Esophagus squamous epithelium (tissue), 5 donors: Measurements from ENCODE around the gene RFX2. TPM values are rescaled to one million over a fixed set of nuclear protein-coding genes. Genes with fewer than 3 reads are reported as not detected.

Experiments
- DNase-seq: peaks from one replicate; lab custom pipeline; 2025; lab: John Stamatoyannopoulos, UW
- H3K27ac ChIP-seq, 4 donors: fragments of 200-600 bp; sonication (generic); one replicate each; pipeline ENCODE4 v1.5.1; 2016 to 2019; ENCODE audit warnings: mild to moderate bottlenecking in 1 of 4
- H3K27me3 ChIP-seq, 4 donors: fragments of 200-600 bp; sonication (generic); 1 replicate in 3 of 4; 2 replicates in 1 of 4; pipeline versions ENCODE4 v1.5.1 to v1.6.0; 2017 to 2021; ENCODE audit warnings: antibody characterized with exemption in 1 of 4
- H3K36me3 ChIP-seq, 3 donors: fragments of 200-600 bp; sonication (generic); one replicate each; pipeline ENCODE4 v1.5.1; 2016 to 2019
- H3K4me1 ChIP-seq, 3 donors: fragments of 200-600 bp; sonication (generic); one replicate each; pipeline ENCODE4 v1.5.1; 2017 to 2019
- H3K4me3 ChIP-seq, 4 donors: fragments of 200-600 bp; sonication (generic); 1 replicate in 3 of 4; 2 replicates in 1 of 4; pipeline ENCODE4 v1.5.1; 2016 to 2019; ENCODE audit warnings: mild to moderate bottlenecking in 2 of 4, moderate library complexity in 1 of 4
- H3K9me3 ChIP-seq, 3 donors: fragments of 200-600 bp; sonication (generic); one replicate each; pipeline ENCODE4 v1.5.1; 2016 to 2019
- POLR2A ChIP-seq, 4 donors: fragments of 450-650 bp; IDR thresholded peaks; one replicate each; pipeline ENCODE4 v1.6.1; 2017; ENCODE audit warnings: antibody characterized with exemption in 4 of 4, mild to moderate bottlenecking in 4 of 4, moderate library complexity in 3 of 4
- WGBS, 2 donors: methylation state at CpG; one replicate each; pipeline ENCODE4 v1.1.5; 2018; 5-methylcytosine and 5-hydroxymethylcytosine counted together
- intact Hi-C: fragments of 100-400 bp; cut with DNase I; formaldehyde crosslinking; loops from one replicate; pipeline ENCODE4 v1.15.0; 2022
- total RNA-seq, 4 donors: library from RNA; depleted of rRNA; stranded (reverse); fragments of >200 nt; gene quantifications; one replicate each; pipeline ENCODE4 v1.1.0, GENCODE V29; 2016
- TF ChIP-seq, protein P1 (sequence below), 6 experiments: fragments of 450-650 bp in 4 of 6; fragments of 200-600 bp in 2 of 6; sonication (generic) in 2 of 6; IDR thresholded peaks; one replicate each; pipeline ENCODE4 v1.5.1; 2016 to 2019; ENCODE audit warnings: antibody characterized with exemption in 6 of 6, mild to moderate bottlenecking in 4 of 6, moderate library complexity in 4 of 6
- donor health status: DM: yes; HTN: yes; CAD: no.

Gene RFX2
- total RNA-seq, 4 donors from 2014 or later, result 5.2 to 21.4 (median 7.7) TPM

DNA sequence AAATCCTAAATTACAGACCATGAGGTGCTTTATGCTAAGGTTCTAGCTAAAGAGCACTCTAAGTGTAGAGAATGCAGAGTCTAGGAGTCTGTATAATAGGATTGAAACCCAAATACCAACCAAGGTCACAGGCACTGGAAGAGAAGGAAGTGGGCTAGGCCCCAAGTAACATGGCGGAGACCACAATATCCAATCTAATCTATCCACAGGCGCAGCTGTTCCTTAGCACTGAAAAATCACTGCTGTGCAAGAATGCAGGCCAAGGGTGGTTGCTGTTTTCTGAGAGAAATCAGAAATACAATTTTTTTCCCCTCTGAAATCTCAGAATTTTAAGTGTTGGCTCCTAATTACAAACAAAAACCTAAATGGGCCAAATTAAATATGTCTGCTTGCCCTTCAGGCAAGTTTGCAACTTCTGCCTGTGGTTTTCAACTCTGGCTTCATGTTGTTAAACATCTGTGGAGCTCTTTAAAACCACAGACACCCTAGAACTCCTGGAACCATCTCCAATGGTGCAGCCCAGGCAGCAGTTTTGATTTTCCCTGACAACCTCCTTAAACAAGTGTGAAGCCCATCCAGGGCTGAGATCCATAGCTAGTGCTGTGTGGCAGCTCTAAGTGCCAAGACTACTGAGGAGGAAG, 138.5 kb downstream of the RFX2 start:
- Histone ChIP-seq H3K4me3 (no peak overlapping the region), H3K36me3 (peaks cover 0 to 46% (median 3%) of the 10 kb centered on the region in 3 donors), H3K27ac (no peak overlapping the region), H3K27me3 (no peaks in the 10 kb centered on the region), H3K4me1 (peaks cover 39 to 97% (median 61%) of the 10 kb centered on the region in 3 donors), H3K9me3 (no peaks in the 10 kb centered on the region)
- no peak for TF ChIP-seq POLR2A (IDR thresholded peaks at IDR 0.05)
- TF ChIP-seq, protein P1, sequence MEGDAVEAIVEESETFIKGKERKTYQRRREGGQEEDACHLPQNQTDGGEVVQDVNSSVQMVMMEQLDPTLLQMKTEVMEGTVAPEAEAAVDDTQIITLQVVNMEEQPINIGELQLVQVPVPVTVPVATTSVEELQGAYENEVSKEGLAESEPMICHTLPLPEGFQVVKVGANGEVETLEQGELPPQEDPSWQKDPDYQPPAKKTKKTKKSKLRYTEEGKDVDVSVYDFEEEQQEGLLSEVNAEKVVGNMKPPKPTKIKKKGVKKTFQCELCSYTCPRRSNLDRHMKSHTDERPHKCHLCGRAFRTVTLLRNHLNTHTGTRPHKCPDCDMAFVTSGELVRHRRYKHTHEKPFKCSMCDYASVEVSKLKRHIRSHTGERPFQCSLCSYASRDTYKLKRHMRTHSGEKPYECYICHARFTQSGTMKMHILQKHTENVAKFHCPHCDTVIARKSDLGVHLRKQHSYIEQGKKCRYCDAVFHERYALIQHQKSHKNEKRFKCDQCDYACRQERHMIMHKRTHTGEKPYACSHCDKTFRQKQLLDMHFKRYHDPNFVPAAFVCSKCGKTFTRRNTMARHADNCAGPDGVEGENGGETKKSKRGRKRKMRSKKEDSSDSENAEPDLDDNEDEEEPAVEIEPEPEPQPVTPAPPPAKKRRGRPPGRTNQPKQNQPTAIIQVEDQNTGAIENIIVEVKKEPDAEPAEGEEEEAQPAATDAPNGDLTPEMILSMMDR (IDR thresholded peaks at IDR 0.05), result no peak
- intact Hi-C loops, result no loop called here
- WGBS, 2 donors, result 82 to 95% methylated on average over 2 of the region's 2 CpGs
- no peak for DNase-seq

DNA sequence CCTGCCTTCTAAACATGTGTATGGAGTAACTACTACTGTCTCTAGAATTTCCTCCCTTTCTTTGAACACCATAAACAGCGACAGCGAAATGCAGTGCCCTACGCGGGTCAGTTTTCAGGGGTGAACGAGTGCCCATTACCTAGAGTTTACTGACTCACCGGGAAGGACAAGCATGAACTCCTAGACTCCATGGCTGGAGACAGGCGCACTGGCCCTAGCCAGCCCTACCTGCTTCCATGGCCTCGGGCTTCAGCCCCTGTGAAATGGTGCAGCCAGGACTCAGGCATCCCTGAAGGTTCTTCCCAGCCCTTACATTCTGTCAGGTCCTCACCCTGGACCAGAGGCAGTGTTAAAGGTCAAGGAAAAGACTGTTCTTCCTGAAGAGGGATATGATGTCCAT, 140.8 kb downstream of the RFX2 start:
- intact Hi-C loops, result no loop called here
- no peak for TF ChIP-seq POLR2A (IDR thresholded peaks at IDR 0.05)
- TF ChIP-seq, protein P1 (IDR thresholded peaks at IDR 0.05), result no peak
- DNase-seq, result no peak
- H3K4me1 ChIP-seq, result peaks cover 25 to 97% (median 51%) of the 10 kb centered on the region in 3 donors
- H3K36me3 ChIP-seq, result peaks cover 0 to 44% (median 3%) of the 10 kb centered on the region in 3 donors
- H3K27me3 ChIP-seq, result no peaks in the 10 kb centered on the region
- no peak overlapping the region for H3K4me3 ChIP-seq
- no peaks in the 10 kb centered on the region for H3K9me3 ChIP-seq
- H3K27ac ChIP-seq, result peak overlapping the region in 3 of 4 donors; percentile 69 to 82 (median 75)
- WGBS, 2 donors, result 40 to 83% methylated on average over 1 to 5 of the region's 8 CpGs

DNA sequence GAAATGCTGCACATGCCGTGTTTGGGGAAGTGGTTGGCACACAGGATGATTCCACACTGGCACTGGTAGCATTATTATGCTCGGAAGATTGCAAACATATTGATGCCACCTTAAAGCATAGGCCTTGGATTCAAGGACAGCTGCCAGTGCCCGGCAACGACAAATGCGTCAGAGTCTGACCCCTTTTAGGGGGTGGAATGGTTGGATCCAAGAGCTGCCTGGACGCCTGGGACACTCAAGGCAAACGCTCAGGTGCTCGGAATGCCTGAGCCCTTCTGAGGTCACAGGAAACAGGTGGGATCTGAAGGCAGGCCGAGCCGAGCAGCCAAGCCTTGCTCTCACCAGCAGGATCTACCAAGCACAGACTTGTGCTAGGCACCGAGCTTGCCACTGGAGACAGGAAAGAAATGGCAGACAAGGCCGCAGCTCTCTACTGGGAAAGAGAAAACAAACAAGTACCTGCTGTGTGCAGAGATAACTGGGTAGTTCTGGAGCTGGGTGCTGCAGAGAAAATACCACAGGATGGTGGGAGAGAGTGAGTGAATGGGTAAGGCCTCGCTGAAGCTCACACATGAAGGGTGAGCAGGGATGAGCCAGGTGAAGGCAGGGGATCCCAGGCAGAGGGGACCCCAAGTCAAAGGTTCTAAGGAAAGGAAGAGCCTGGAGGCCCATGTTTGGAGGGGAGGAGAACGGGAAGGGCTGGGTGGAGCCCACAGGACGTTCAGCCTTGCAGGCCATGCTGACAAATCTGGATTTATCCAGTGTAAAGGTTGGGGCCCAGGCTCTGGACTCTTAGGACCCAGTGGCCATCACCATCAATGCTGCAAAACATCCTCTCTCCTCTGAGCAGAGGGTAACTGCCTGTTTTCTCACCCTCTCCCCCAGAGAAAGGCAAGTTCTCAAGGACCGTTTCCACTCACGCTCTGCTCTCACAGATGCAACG, 141.6 kb downstream of the RFX2 start:
- TF ChIP-seq POLR2A (IDR thresholded peaks at IDR 0.05), result no peak
- TF ChIP-seq, protein P1 (IDR thresholded peaks at IDR 0.05), result no peak
- intact Hi-C loops, result no loop called here
- Histone ChIP-seq H3K27me3 (no peaks in the 10 kb centered on the region), H3K4me3 (peak overlapping the region in 1 of 4 donors; percentile 46), H3K36me3 (peaks cover 0 to 37% (median under 1%) of the 10 kb centered on the region in 3 donors), H3K4me1 (peaks cover 20 to 97% (median 53%) of the 10 kb centered on the region in 3 donors), H3K9me3 (no peaks in the 10 kb centered on the region), H3K27ac (peak overlapping the region; percentile 51 to 82 (median 72))
- DNase-seq, result no peak
- 24 to 30% methylated on average over 10 to 18 of the region's 18 CpGs for WGBS, 2 donors

DNA sequence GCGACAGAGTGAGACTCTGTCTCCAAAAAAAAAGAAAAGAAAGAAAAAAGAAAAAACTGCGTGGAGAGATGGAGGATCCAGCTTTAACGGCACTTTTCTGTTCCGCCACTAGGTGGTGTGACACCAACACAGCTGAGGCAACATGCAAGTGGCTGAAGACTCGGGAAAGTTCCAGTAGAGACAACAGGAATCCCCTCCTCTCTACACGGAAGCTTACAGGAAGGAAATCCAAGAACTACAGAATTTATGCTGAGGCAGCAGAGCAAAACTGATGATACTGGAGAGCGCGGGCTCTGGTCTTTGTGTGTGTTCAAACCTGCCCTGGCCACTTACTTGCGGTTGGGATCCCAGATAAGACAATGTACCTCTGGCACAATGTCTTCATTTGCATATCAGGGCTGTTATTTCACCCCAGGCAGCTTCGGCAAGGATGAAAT, 142.3 kb downstream of the RFX2 start:
- H3K4me1 ChIP-seq, result peaks cover 20 to 97% (median 57%) of the 10 kb centered on the region in 3 donors
- no peaks in the 10 kb centered on the region for H3K9me3 ChIP-seq
- DNase-seq, result no peak
- peak overlapping the region in 1 of 4 donors; percentile 46 for H3K4me3 ChIP-seq
- H3K36me3 ChIP-seq, result peaks cover 0 to 30% (median 0%) of the 10 kb centered on the region in 3 donors
- H3K27me3 ChIP-seq, result no peaks in the 10 kb centered on the region
- intact Hi-C loops, result no loop called here
- whole genome bisulfite sequencing, 2 donors, result 3 to 6% methylated on average over 10 of the region's 10 CpGs
- peak overlapping the region; percentile 51 to 82 (median 72) for H3K27ac ChIP-seq
- TF ChIP-seq, protein P1 (IDR thresholded peaks at IDR 0.05), result peak; percentile 76 to 90 (median 80)
- TF ChIP-seq POLR2A (IDR thresholded peaks at IDR 0.05), result no peak
